OCI-LY1 (cell line): ENCODE measurements around the gene NREP.

ENCODE experiments used
- H2AFZ ChIP-seq: fragments of 200-600 bp; sonication (generic), shearing (Covaris generic); 2 replicates; pipeline ENCODE4 v1.6.0; 2014; ENCODE audit warnings: antibody characterized with exemption, mild to moderate bottlenecking, low read length
- H3F3A ChIP-seq: fragments of 200-600 bp; sonication (generic), shearing (Covaris generic); 2 replicates; pipeline ENCODE4 v1.6.0; 2014; ENCODE audit warnings: mild to moderate bottlenecking, antibody characterized with exemption, low read length, moderate library complexity; ENCODE audit not compliant: insufficient read depth
- H3K27ac ChIP-seq: fragments of 200-600 bp; sonication (generic); 2 replicates; pipeline ENCODE4 v1.5.1; 2014; ENCODE audit warnings: low read length, mixed run types, mild to moderate bottlenecking, low read depth; ENCODE audit not compliant: poor library complexity, severe bottlenecking
- H3K27me3 ChIP-seq: fragments of 200-600 bp; sonication (generic); 2 replicates; pipeline ENCODE4 v1.6.0; 2014; ENCODE audit warnings: antibody characterized with exemption, mild to moderate bottlenecking, low read length, moderate library complexity; ENCODE audit not compliant: insufficient read depth
- H3K36me3 ChIP-seq: fragments of 200-600 bp; sonication (generic); 2 replicates; pipeline ENCODE4 v1.6.1; 2014; ENCODE audit warnings: mild to moderate bottlenecking, antibody characterized with exemption, low read length, moderate library complexity, mixed read lengths; ENCODE audit not compliant: insufficient read depth
- H3K4me1 ChIP-seq: fragments of 200-600 bp; sonication (generic); 2 replicates; pipeline ENCODE4 v1.5.1; 2014; ENCODE audit warnings: mild to moderate bottlenecking, low read length, moderate library complexity; ENCODE audit not compliant: insufficient read depth, severe bottlenecking
- H3K4me2 ChIP-seq: fragments of 200-600 bp; sonication (generic), shearing (Covaris generic); 2 replicates; pipeline ENCODE4 v1.6.1; 2014; ENCODE audit warnings: low read length
- H3K4me3 ChIP-seq: fragments of 200-600 bp; sonication (generic); 2 replicates; pipeline ENCODE4 v1.5.1; 2014; ENCODE audit warnings: low read length, low read depth, mild to moderate bottlenecking, mixed read lengths; ENCODE audit not compliant: poor library complexity, severe bottlenecking
- H3K79me2 ChIP-seq: fragments of 200-600 bp; shearing (Covaris generic); 2 replicates; pipeline ENCODE4 v1.6.1; 2016; ENCODE audit warnings: mixed run types, low read length, mixed read lengths; ENCODE audit not compliant: insufficient read depth
- H3K9ac ChIP-seq: fragments of 200-600 bp; sonication (generic), shearing (Covaris generic); 2 replicates; pipeline ENCODE4 v1.6.1; 2014; ENCODE audit warnings: mild to moderate bottlenecking, low read length, mixed read lengths
- H3K9me2 ChIP-seq: fragments of 200-600 bp; sonication (generic), shearing (Covaris generic); 2 replicates; pipeline ENCODE4 v1.6.1; 2014; ENCODE audit warnings: low read depth, mild to moderate bottlenecking, low read length, mixed read lengths
- H3K9me3 ChIP-seq: fragments of 200-600 bp; shearing (Covaris generic); 2 replicates; pipeline ENCODE4 v1.6.1; 2014; ENCODE audit warnings: low read length, mixed read lengths
- H4K20me1 ChIP-seq: fragments of 200-600 bp; sonication (generic), shearing (Covaris generic); 2 replicates; pipeline ENCODE4 v1.6.0; 2016; ENCODE audit warnings: mild to moderate bottlenecking, low read length; ENCODE audit not compliant: insufficient read depth
- CTCF ChIP-seq: fragments of 200-600 bp; sonication (generic), shearing (Covaris generic); IDR thresholded peaks from 2 replicates; pipeline ENCODE4 v1.5.1; 2017; ENCODE audit warnings: mild to moderate bottlenecking, antibody characterized with exemption, low read length, moderate library complexity, mixed read lengths
- EZH2 ChIP-seq: fragments of 200-600 bp; sonication (generic), shearing (Covaris generic); IDR thresholded peaks from 2 replicates; pipeline ENCODE4 v1.8.0; 2017; ENCODE audit warnings: borderline replicate concordance, mixed run types, mild to moderate bottlenecking, antibody characterized with exemption, low read length, moderate library complexity, mixed read lengths

Gene NREP

GRCh38 chr5:111772456-111773122, 15.6 kb upstream of the NREP start:
- no peak overlapping the region for H3K27ac ChIP-seq
- H3K9me2 ChIP-seq = no peaks in the 10 kb centered on the region
- no peaks in the 10 kb centered on the region for H3F3A ChIP-seq
- H3K79me2 ChIP-seq = no peaks in the 10 kb centered on the region
- H3K4me2 ChIP-seq = no peak overlapping the region
- H3K9me3 ChIP-seq = 0 out of 2 replicates have a peak, but pooled peaks cover 3% of the 10 kb centered on the region
- H4K20me1 ChIP-seq = no peaks in the 10 kb centered on the region
- H3K9ac ChIP-seq = no peak overlapping the region
- TF ChIP-seq CTCF = no peak
- no peak for TF ChIP-seq EZH2
- H2AFZ ChIP-seq = no peak overlapping the region
- no peaks in the 10 kb centered on the region for H3K27me3 ChIP-seq
- peaks cover 37% of the 10 kb centered on the region for H3K4me1 ChIP-seq
- no peaks in the 10 kb centered on the region for H3K36me3 ChIP-seq
- no peak overlapping the region for H3K4me3 ChIP-seq

- Histone ChIP-seq H3K9me3 (0 out of 2 replicates have a peak, but pooled peaks cover 3% of the 10 kb centered on the region), H2AFZ (no peak overlapping the region), H3K4me3 (no peak overlapping the region), H3K4me2 (no peak overlapping the region), H3K4me1 (peaks cover 23% of the 10 kb centered on the region), H3F3A (no peaks in the 10 kb centered on the region), H3K9me2 (no peaks in the 10 kb centered on the region), H3K9ac (no peak overlapping the region), H4K20me1 (no peaks in the 10 kb centered on the region), H3K36me3 (no peaks in the 10 kb centered on the region), H3K27ac (no peak overlapping the region), H3K27me3 (no peaks in the 10 kb centered on the region), H3K79me2 (no peaks in the 10 kb centered on the region)
- no peak for TF ChIP-seq CTCF
- no peak for TF ChIP-seq EZH2
These were observed 12.5 kb upstream of the NREP start for GRCh38 chr5:111769541-111769940.

GRCh38 chr5:111765613-111766571, 8.9 kb upstream of the NREP start:
- H3K9me2 ChIP-seq = no peaks in the 10 kb centered on the region
- no peak overlapping the region for H3K4me3 ChIP-seq
- H3K27ac ChIP-seq = no peak overlapping the region
- H3K9ac ChIP-seq = no peak overlapping the region
- H3K4me1 ChIP-seq = no peaks in the 10 kb centered on the region
- no peak overlapping the region for H3K4me2 ChIP-seq
- H3K27me3 ChIP-seq = no peaks in the 10 kb centered on the region
- H3K36me3 ChIP-seq = no peaks in the 10 kb centered on the region
- H2AFZ ChIP-seq = no peak overlapping the region; the same call in 1 of the 2 replicates
- H3K9me3 ChIP-seq = 0 out of 2 replicates have a peak, but pooled peaks cover 3% of the 10 kb centered on the region
- no peaks in the 10 kb centered on the region for H3K79me2 ChIP-seq
- H4K20me1 ChIP-seq = no peaks in the 10 kb centered on the region
- TF ChIP-seq EZH2 (no peak), CTCF (no peak)
- no peaks in the 10 kb centered on the region for H3F3A ChIP-seq
